Skin epidermis (tissue), 12 donors: Measurements from ENCODE around the gene ADAT2.
A peak's percentile ranks its signal among the peaks of the same experiment; 100 is the strongest.

Experiments
- H3K27ac ChIP-seq, 21 experiments: fragments of 200-600 bp; sonication (generic) in 11 of 21; one replicate each; pipeline ENCODE4 v1.5.0; 2020; ENCODE audit warnings: mild to moderate bottlenecking in 3 of 21, inconsistent platforms in 2 of 21, moderate library complexity in 2 of 21
- H3K4me3 ChIP-seq, 7 experiments: fragments of 200-600 bp; sonication (generic) in 2 of 7; one replicate each; pipeline ENCODE4 v1.5.0; 2020; ENCODE audit warnings: inconsistent platforms in 2 of 7, mild to moderate bottlenecking in 2 of 7, moderate library complexity in 1 of 7

ADAT2 gene

DNA sequence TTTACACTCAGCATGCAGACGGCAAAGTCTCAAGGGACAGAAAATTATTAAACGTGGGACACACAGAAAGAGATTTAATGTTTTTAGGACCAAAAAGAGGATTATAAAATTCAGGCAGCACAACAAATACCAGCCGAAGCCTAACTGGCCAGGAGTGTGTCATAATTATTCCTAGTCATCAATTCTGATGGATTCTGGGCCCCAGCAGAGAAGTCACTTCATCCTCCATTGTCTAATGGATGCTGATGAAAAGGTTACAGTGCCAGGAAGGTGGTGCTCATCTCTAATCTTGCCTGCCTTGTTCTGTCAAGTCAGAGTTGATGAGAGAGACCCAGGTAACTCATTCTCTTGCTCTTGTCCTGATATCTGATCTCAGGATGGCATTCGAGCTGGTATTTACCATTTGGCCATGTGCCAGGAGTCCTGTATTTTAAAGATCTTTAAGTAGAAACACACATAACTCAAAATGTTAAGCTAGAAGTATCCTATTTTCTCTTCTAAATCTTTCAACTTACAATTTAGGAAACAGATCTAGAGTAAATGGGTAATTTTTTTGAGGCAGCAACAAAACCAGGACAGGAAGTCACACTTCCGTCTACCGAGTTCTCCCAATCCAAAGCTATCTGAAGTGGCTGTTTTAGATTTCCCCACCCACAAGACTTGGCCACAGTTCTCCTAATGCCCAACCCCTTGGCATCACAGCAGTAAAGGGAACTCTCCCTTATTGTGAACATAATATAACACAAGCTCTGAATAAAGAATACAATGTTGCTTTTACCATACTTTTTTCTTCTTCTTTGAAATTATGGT lies 50.0 kb downstream of the ADAT2 start:
- Histone ChIP-seq H3K4me3 (no peak overlapping the region), H3K27ac (peak overlapping the region in 12 of 21 experiments; percentile 2 to 66 (median 40))

DNA sequence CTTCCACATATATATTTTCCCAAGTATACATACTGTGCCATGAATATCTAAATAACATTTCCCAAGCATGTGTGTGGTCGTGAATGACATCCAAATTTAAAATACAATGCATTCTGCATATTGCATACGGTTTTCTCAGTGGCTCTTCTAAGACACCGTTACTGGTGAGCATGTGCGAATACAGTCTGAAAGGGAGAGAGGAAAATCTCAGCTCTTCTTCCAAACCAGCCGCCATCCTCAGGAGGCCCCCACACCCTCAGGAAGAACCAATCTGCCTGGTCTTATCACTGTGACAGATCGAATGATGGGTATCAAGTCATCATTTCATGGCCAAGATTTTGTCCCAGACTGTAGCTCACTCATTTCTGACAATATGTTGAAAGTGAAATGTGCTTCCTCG lies 50.7 kb downstream of the ADAT2 start:
- Histone ChIP-seq H3K4me3 (no peak overlapping the region), H3K27ac (peak overlapping the region in 1 of 21 experiments; percentile 58)

DNA sequence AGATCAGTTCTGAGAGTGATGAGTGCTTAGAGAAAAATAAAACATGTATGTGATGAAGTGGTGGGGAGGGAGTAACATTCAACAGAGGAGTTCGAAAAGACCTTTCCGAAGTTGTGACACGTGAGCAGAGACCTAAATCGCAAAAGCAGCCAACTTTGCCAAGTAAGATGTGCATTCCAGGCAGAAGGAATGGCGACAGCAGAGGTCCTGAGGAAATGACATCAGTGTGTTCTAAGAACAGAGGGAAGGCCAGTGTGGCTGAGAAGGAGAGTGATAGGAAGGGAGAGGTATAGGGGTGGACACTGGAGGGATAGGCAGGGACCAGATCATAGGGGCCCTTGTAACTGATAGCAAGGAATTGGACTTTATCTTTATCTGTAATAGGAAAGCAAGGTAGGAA lies 51.3 kb downstream of the ADAT2 start:
- Histone ChIP-seq H3K4me3 (no peak overlapping the region), H3K27ac (no peak overlapping the region)

DNA sequence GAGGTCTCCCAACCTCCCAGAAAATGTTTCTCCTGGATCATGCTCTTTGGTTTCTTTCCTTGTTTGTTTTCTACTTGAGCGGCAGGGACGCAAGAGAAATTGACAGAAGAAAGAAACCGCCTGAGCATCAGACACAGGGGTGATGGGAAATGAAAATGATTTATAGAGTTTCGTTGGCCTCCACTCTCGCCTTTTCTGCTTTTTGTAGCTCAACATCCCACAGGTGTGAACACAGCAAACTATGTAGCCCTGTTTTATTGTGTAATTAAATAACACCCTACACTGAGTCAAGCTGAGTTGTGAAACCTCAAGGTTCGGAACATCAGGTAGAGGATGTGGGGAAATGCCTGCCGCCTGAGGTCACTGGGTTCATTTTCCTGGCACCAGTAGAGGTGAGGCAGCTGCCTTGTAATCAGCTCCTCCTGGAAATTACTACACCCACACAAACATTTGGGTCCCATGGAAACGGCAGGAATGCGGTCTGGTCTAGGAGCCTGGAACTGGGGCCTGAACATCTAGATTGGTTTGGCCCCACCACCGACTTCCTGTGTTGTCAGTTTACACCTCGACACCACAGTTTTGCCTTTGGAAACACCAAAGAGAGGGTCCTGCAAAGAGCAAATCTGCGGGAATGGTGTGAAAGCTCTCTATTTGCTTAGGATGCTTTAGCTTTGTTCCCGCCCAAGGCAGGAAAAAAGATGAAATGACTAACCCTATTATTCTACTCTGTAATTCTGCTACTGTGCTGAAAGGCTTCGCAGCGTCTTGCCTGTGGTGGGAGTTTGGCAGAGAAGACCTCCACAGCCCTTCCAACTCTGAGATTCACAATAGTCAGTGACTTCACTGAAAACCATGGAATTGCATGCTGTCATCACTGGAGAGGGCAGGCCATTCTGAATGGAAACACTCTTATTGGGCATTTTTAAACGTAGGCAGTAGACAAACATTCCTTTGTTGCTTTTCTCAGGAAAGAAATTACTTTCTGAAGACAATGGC lies 53.0 kb downstream of the ADAT2 start:
- H3K27ac ChIP-seq = peak overlapping the region in 15 of 21 experiments; percentile 0 to 74 (median 62)
- H3K4me3 ChIP-seq = no peak overlapping the region

DNA sequence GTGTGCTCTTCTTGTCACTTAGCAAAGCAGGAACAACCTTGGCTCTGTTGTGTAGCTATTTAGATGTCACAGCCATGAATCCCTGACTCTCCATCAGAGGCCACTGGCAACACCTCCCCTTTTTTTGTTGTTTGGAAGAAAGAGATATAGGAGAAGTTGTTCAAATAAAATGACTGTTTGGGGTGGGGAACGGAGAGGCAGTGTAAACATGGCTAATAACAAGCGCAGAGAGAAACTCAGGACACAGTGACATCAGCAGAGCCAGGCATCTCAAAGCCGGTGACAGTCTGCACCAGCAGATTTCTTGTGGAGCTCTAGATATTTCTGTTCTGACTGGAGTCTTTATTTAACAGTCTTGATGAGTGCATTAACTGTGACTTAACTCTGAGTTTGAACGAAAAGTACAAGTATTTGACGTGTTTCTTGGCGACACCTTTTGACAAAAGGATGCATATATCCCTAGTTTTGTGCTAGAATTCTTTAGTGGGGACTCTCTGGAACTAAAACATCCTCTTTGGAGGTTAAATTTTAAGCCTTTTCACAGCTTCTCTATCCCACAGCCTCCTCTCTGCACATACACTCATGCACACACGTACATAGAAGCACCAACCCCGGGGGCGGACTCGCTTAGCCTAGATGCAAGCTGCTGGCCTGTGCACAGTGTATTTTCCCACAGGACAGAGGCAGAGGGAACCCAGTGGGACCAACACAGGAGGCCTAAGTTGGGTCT lies 53.8 kb downstream of the ADAT2 start:
- Histone ChIP-seq H3K27ac (peak overlapping the region in 14 of 21 experiments; percentile 7 to 72 (median 62)), H3K4me3 (no peak overlapping the region)

DNA sequence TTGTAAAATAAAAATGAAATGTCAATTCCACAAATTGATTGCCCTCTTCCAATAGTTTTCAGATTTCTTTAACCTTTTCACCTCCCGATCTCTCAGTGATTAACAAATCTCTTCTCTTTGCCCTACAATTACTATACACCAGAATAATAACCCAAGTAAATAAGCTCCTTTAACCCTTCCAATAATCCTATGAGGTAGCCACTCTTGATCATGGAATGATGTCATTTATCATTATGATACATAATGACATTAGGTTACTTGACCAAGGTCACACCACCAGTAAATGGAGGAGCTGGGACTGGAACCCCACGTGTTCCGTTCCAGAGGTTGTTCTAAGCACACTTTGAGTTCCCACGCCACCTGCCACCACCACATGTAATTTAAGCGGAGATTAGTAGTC lies 54.8 kb downstream of the ADAT2 start:
- Histone ChIP-seq H3K27ac (no peak overlapping the region), H3K4me3 (no peak overlapping the region)

DNA sequence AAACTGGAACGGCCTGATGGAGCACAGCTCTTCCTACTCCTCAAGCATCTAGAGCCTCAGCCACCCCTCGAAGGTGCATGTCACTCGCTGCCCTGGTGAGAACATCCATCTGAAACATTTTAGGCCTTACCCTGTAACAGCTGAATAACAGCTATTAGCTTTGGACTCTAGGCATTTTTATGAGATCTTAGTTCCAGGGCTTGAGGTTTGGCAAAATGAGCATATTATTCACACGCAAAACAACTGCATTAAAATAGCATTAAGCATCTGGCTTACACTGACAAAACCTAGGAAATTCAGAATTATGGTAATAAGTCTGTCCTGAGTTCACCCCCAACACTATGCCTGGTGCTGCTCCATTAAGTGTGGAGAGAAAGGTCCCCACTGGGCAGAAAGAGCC lies 56.1 kb downstream of the ADAT2 start:
- H3K4me3 ChIP-seq = no peak overlapping the region
- H3K27ac ChIP-seq = no peak overlapping the region

DNA sequence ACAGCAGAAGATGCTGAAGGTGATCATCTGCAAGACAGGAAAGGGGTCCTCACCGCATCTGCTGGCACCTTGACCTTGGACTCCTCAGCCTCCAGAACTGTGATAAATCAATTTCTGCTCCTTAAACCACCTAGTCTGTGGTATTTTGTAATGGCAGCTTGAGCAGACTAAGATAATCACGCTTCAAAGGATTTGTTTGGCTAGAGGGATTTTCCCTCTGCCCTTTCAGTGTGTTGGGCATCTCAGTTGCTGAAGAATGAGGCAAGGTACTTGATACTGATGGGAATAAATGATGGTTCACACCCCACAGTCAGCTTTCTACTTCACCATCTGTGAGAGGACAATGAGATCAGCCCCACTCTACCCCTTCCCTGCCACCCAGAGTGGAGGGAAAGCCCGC lies 60.2 kb downstream of the ADAT2 start:
- H3K27ac ChIP-seq = no peak overlapping the region
- H3K4me3 ChIP-seq = no peak overlapping the region

DNA sequence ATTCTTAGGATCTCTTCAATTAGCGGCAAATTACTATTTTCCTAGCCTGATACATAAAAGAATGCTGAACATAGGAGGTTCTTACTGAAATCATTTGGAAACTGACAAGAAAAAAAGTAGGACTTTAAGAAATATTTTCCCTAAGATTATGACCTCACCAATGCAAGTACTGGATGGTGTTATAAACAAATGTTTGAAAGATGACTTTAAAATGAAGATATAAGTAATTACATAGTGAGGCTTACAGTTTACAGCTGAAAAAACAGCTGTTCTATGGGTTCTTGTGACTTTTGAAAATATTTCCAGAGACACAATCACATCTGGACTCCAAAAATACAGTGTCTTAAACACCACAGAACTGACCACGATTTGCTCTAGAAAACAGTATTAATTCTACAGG lies 64.9 kb downstream of the ADAT2 start:
- Histone ChIP-seq H3K27ac (no peak overlapping the region), H3K4me3 (no peak overlapping the region)

DNA sequence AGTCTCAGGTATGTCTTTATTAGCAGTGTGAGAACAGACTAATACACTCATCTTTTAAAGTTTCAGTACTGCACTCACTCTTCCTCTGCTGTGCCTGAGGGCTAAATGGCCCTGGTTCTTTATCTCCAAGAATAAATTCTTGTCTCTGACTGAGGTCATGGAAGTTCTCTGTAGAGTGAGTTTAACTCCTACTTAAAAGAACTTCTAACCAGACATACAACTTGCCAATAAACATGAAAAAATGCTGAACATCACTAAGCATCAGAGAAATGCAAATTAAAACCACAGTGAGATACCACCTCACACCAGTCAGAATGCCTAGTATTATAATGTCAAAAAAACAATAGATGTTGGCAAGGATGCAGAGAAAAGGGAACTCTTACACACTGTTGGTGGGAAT lies 73.6 kb downstream of the ADAT2 start:
- Histone ChIP-seq H3K27ac (no peak overlapping the region), H3K4me3 (no peak overlapping the region)

DNA sequence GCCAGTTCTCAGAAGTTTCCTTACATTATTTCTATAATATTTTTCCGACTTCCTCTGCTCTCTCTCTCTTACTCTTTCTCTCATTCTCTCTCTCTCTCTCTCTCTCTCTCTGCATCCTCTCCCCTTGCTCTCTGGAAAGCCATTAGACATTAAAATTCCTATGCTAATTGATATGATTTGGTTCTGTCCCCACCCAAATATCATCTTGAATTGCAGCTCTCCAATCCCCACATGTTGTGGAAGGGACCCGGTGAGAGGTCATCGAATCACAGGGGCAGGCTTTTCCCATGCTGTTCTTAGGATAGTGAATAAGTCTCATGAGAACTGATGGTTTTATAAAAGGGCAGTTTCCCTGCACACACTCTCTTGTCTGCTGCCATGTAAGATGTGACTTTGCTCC lies 74.1 kb downstream of the ADAT2 start:
- H3K27ac ChIP-seq = no peak overlapping the region
- H3K4me3 ChIP-seq = no peak overlapping the region

DNA sequence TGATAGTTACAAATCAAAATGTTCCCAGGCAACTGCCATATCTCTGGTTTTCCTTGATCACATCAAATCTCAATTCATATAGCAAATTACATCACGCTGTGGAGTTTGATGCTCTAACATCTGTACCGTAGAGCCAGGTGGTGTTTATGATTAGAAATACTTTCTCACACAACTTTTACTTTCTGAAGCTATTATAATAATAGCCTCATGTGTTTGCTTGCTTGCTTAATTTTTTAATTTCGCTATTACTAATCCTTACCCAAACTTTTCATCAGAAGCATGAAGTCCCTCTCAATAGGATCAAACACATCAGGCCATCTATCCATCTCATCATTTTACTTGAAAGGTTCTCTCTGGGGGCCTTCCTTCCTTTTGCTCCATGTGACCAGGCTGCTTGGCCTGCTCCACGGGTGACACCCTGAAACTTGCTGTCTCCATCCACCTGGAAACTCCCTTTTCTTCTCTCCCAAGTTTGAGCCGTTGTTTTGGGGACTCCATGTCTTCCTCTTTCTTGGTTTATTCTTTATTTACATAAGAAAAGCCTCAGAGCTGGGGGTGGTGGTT lies 75.4 kb downstream of the ADAT2 start:
- Histone ChIP-seq H3K27ac (no peak overlapping the region), H3K4me3 (no peak overlapping the region)

DNA sequence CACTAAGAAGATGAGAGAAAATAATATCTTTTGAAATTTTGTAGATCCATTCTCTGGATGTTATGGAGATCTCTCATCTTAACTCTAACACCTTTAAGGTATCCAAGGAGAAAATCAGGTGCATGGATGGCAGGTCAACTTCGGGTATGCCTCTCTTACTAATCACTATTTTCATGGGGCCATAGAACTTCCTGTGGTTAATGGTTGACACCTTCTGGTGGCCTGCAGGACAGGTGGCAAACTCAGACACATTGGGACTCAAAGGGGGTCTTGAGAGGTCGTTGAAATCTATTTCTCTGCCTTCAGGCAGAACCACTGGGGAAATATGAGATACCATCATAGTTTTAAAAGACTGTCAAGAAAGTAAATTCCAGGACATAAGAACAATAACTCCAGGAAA lies 76.5 kb downstream of the ADAT2 start:
- H3K4me3 ChIP-seq = no peak overlapping the region
- no peak overlapping the region for H3K27ac ChIP-seq
